GM10248 (cell line): ENCODE data around the gene ZNF219.

Experiments
- CTCF ChIA-PET: fragments of 300-600 bp; sonication (Branson Sonifier 250); formaldehyde crosslinking; extraction: SDS; loops from one replicate; lab custom pipeline; 2021; ENCODE audit warnings: antibody characterized with exemption; lab: Yijun Ruan, JAX
- POLR2A ChIA-PET: fragments of 350-650 bp; sonication (Branson Sonifier 250); formaldehyde crosslinking; extraction: SDS; loops from one replicate; lab custom pipeline; 2020; ENCODE audit warnings: antibody characterized with exemption; lab: Yijun Ruan, JAX
- DNase-seq: peaks from one replicate; pipeline ENCODE4 v3.0.0; 2012; ENCODE audit errors: extremely low spot score
- CTCF ChIP-seq: IDR thresholded peaks from 2 replicates; pipeline ENCODE4 v1.5.1; 2012; ENCODE audit warnings: mild to moderate bottlenecking, low read depth; ENCODE audit errors: extremely low read depth, missing control alignments, control extremely low read depth

The ZNF219 gene

GRCh38 chr14:21121122-21121521 lies 22.7 kb upstream of the ZNF219 start:
- no peak for DNase-seq
- no peak for TF ChIP-seq CTCF
- CTCF ChIA-PET = interaction anchor here (4.0 kb wide), 1 partner anchor 15 kb away, joined by 26 read pairs; no protein-coding TSS in a partner anchor
- POLR2A ChIA-PET = no interaction called here

GRCh38 chr14:21120686-21121085 lies 22.2 kb upstream of the ZNF219 start:
- ChIA-PET POLR2A (no interaction called here), CTCF (interaction anchor here (2.2 kb wide), 1 partner anchor 28 kb away, joined by 5 read pairs; no protein-coding TSS in a partner anchor)
- no peak for DNase-seq
- TF ChIP-seq CTCF = no peak

- no peak for TF ChIP-seq CTCF
- DNase-seq = no peak
- CTCF ChIA-PET = interaction anchor here (1.5 to 2.2 kb wide), 2 partner anchors 9 to 26 kb away, joined by 4 to 5 read pairs; no protein-coding TSS in a partner anchor
- POLR2A ChIA-PET = no interaction called here
Observed at GRCh38 chr14:21118933-21119332, 20.5 kb upstream of the ZNF219 start.

- ChIA-PET CTCF (interaction anchor here (1.6 kb wide), 1 partner anchor 9 kb away, joined by 9 read pairs; no protein-coding TSS in a partner anchor), POLR2A (no interaction called here)
- no peak for DNase-seq
- TF ChIP-seq CTCF = no peak
Observed at GRCh38 chr14:21113369-21113768, 14.9 kb upstream of the ZNF219 start.

- CTCF ChIA-PET = interaction anchor here (0.7 to 13.3 kb wide), 3 partner anchors 8 to 24 kb away, joined by 3 to 228 read pairs (median 9); no protein-coding TSS in a partner anchor
- no peak for DNase-seq
- POLR2A ChIA-PET = no interaction called here
- TF ChIP-seq CTCF = no peak
Observed at GRCh38 chr14:21112255-21112654, 13.8 kb upstream of the ZNF219 start.

GRCh38 chr14:21109377-21110138 lies 11.1 kb upstream of the ZNF219 start:
- POLR2A ChIA-PET = no interaction called here

More at GRCh38 chr14:21109377-21110138, 11.1 kb upstream of the ZNF219 start:
- no peak for TF ChIP-seq CTCF
- CTCF ChIA-PET = interaction anchor here (0.8 to 13.3 kb wide), 11 partner anchors 9 to 94 kb away, joined by 3 to 228 read pairs (median 4); partner anchors contain the start of genes ARHGEF40 and TMEM253
- peak; percentile 18 for DNase-seq
